OCI-LY3 (cell line): Measurements from ENCODE around the gene MTUS2.

Source experiments
- EZH2phosphoT487 ChIP-seq: fragments of 200-600 bp; shearing (Covaris generic); IDR thresholded peaks from 2 replicates; pipeline ENCODE4 v1.6.1; 2018; ENCODE audit warnings: antibody characterized with exemption, mixed run types, low read depth
- TF ChIP-seq, protein P1 (sequence below): fragments of 200-600, 300-600 bp; sonication (generic); IDR thresholded peaks from 2 replicates; pipeline ENCODE4 v1.5.1; 2014; ENCODE audit warnings: antibody characterized with exemption, low read length, low read depth

DNA sequence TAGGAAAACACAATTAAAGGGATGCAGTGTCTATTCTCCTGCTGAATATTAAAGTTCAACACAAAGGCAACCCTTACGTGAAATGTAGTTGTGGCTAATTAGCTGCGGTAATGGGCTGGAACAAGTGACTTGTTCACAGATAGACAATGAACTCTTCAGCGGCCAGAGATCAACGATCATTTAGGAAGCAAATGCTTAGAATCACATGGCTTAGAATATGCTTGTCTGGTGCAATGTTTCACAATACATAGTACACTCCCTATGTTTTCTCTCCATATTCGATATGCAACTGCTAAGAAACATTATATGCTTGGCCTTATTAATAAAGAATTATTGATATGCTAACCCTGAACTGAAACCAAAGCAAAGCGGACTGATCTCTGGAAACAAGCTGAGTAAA lies 25.7 kb upstream of the MTUS2 start:
- TF ChIP-seq, protein P1, sequence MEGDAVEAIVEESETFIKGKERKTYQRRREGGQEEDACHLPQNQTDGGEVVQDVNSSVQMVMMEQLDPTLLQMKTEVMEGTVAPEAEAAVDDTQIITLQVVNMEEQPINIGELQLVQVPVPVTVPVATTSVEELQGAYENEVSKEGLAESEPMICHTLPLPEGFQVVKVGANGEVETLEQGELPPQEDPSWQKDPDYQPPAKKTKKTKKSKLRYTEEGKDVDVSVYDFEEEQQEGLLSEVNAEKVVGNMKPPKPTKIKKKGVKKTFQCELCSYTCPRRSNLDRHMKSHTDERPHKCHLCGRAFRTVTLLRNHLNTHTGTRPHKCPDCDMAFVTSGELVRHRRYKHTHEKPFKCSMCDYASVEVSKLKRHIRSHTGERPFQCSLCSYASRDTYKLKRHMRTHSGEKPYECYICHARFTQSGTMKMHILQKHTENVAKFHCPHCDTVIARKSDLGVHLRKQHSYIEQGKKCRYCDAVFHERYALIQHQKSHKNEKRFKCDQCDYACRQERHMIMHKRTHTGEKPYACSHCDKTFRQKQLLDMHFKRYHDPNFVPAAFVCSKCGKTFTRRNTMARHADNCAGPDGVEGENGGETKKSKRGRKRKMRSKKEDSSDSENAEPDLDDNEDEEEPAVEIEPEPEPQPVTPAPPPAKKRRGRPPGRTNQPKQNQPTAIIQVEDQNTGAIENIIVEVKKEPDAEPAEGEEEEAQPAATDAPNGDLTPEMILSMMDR, result no peak
- no peak for TF ChIP-seq EZH2phosphoT487
